Measurements from ENCODE around the gene LRP1-AS.
A peak's percentile ranks its signal among the peaks of the same experiment; 100 is the strongest.
"Not testable (repeated sequence)": the region's sequence is repeated elsewhere in the genome, so short reads cannot be mapped to it uniquely, and the experiment has no call there.

LRP1-AS gene

DNA sequence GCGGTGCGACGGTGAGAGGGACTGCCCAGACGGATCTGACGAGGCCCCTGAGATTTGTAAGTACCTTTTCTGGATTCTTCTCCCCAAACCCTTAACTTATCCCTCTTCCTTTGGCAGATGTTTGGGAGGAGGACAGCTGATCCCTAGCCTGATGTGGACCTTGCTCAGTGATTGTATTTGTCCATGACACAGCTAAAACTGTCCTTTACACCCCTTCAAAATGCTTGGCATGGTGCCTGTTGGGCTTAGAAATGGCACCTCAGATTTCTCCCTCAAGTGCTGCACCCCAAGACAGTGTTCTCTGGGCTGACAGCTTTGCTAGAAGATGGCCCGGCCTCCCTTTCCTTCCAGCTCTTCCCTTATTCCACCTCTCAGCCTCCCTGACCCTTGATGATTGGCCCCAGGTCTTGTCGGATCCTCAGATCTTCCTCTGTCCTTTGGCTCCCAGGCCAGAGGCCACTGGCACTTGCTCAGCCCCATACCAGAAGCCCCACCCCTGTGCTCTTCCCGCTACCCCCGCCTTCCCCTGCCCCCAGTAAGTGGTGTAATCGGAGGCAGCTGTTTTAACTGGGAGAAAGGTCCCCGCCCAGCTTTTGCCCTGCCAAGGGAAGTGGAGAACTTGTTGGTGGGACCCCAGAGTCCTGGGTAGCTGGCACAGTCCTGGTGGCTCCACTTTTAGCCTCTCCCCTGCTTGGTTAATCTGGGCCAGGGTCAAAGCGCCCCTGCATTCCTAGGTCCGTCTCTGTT lies 8.7 kb downstream of the LRP1-AS start:
- no peak for DNase-seq

- DNase-seq, result no peak
These were observed 11.7 kb downstream of the LRP1-AS start for GRCh38 chr12:57135527-57136326.

DNA sequence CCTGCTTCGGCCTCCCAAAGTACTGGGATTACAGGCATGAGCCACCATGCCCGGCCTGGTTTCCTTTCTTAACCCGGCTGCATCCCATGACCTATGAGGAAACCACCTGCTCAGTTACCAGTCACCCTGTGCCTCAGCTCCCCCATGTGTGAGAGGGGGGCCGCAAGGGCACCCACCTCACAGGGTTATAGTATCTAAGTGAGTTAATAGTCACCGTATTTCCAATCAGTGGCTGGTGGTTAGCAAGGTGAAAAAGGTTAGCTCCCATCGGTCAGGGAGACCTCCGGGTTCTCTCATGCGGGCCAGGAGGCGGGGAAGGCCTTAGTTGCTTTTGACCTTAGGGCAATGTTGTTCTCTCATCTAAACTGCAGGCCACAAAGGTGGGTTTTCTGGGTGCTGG lies 12.5 kb downstream of the LRP1-AS start:
- DNase-seq, result no peak

- DNase-seq, result no peak
These were observed 13.5 kb downstream of the LRP1-AS start for GRCh38 chr12:57133916-57134315.

DNA sequence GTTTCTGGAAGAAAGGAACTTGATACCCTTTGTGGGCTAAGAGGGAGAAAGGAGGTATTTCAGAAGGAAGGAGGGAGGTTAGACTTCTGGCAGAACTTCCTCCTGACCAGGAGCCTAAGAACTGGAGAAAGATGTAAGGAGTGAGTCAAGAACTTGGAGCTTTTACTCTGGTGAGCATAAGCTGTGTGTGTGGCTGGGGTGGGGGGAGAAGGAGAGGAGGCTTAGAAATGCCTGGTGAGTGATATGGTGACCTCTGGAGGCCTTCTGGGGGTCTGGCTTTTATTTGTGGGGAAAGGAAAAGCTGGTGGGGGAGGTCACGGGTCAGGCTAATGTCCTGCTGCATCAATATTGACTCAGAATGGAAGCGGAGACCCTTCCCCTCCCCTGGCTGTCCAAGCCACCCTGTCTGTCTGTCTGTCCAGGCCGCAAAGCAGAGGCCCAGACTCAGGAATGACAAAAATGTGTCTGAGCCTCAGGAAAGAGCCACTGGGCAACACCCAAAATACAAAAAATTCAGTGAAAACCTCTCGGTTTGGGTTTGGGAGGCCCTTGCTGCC lies 14.3 kb downstream of the LRP1-AS start:
- DNase-seq, result no peak

DNA sequence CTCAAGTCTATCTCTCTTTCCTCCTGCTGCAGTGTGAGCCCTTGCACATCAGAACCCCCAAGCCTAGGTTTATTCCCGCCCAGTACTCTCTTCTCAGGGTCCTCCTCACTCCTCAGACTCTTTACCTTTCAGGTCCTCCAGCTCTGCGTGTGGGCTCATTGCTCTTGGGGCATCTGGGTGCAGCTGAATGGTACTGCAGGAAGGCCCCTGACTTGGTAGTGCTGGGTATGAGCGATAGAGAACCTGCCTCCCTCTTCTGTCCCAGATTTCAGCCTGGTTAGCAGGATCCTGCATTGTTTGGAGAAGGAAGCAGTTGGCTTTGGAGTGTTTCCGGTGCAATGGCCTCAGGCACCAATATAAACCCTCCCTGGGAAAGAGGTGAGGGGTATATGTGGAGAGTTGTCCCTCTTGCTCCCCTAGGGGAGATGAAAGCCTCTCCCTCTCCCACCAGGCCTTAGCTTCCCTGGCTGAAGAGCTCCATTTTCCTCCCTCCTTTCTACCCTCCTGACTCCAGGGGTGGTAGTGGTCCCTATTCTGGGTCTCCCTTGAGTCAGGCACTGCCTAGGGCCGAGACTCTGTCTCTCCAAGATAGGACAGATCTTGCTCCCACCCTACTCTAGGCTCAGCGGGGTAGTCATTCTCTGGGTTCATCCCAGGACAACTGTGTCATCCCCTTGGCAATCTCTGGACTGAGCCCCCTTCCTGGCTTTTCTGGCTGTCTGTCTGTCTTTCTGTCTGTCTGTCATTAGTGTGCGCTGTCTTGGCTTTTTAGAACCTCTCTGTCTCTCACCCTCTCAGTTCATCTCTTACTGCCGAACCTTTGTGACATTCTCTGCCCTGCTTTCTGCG lies 15.3 kb downstream of the LRP1-AS start:
- peak; percentile 55 for DNase-seq

DNA sequence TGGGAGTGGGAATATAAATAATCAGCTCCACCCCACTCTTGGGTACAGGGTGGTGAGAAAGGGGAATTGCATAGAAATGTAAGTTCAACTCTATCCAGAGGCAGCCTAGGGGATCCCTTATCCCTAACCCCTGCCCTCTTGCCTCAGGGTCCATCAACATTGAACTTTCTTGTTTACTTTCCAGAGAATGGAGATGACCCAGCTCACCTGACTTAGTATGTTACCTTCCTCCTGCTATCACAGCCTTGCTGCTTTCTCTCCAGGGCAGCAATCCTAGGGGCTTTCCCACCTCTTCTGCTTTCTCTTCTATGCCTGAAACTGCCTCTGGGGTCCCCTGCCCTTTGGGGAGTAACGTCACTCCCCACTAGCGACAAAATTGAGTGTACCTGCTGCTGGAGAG lies 16.5 kb downstream of the LRP1-AS start:
- no peak for DNase-seq

GRCh38 chr12:57129889-57130288 lies 17.5 kb downstream of the LRP1-AS start:
- DNase-seq, result no peak

DNA sequence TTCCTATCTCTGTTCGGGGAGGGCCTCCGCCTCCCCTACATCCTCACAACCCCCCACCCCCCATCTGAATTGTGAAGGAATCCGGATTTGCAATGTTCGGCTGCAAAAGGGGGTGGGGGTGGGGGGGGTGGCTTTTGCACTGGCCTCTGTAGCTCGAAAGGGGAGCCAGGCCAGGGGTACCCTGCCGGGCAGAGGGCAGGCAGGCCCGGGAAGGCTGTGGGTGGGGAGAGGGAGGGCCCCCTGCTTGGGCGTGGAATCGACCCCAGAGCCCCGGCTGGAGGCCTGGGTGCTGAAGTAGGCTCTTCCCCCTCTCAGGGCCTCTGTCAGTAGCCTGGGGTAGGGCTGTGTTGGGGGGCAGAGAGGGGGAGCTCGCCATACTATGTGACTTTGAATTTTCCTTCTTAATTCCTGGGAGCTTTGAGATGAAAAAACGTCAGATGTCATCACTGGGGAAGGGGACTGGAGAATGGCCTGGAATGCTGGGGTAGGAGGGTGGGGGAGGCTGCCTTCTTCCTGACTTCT lies 18.0 kb downstream of the LRP1-AS start:
- no peak for DNase-seq

- peak; percentile 41 for DNase-seq
These were observed 18.7 kb downstream of the LRP1-AS start for GRCh38 chr12:57128519-57129247.

- DNase-seq, result peak; percentile 90
These were observed 19.5 kb downstream of the LRP1-AS start, which contains the start of gene LRP1 for GRCh38 chr12:57127726-57128518. TSS of gene LRP1 (plus strand) at chr12:57128483. CDS start at chr12:57128965, 482 bp downstream.

DNA sequence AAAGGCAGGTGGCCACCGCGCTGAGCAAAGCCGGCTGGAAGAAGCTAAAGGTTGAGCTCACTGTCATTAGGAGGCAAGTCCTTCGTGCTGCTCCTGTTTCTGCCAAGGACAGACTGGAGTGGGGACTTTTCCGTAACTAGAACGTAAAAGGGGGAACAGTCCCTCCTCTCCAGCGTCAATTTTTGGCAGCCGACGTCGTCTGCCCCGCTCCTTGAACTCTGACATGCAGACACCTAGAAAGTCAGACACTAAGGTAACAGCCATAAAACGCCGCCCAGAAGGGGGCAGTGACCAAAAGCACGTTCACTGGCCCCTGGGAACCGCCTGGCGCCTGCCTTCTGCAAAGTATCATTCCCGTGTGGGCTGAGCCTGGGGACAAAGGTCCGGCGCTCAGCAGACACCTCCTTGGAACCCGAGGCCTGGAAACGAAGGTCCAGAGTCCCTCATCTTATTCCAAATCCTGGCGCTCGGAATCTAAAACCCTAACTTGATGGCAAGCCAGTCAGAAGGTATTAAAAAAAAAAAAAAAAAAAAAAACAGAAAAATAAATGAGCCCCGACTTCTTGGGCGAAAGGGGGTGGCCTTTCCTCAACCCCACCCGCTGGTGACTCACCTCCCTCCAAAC lies 20.2 kb downstream of the LRP1-AS start:
- DNase-seq, result peak; percentile 93

GRCh38 chr12:57126561-57126960 lies 20.9 kb downstream of the LRP1-AS start:
- peak; percentile 42 for DNase-seq

DNA sequence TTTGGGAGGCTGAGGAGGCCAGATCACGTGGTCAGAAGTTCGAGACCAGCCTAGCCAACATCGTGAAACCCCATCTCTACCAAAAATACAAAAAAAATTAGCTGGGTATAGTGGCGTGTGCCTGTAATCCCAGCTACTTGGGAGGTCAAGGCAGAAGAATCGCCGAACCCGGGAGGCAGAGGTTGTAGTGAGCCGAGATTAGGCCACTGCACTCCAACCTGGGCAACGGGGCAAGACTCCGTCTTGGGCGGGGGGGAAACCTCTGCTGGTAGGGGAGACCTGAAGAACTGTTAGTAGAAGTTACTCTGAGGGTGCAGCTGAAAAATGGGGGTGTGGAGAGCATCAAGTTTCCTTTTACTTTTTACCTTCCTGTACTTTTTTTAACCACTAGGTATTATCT lies 21.4 kb downstream of the LRP1-AS start:
- no peak for DNase-seq

DNA sequence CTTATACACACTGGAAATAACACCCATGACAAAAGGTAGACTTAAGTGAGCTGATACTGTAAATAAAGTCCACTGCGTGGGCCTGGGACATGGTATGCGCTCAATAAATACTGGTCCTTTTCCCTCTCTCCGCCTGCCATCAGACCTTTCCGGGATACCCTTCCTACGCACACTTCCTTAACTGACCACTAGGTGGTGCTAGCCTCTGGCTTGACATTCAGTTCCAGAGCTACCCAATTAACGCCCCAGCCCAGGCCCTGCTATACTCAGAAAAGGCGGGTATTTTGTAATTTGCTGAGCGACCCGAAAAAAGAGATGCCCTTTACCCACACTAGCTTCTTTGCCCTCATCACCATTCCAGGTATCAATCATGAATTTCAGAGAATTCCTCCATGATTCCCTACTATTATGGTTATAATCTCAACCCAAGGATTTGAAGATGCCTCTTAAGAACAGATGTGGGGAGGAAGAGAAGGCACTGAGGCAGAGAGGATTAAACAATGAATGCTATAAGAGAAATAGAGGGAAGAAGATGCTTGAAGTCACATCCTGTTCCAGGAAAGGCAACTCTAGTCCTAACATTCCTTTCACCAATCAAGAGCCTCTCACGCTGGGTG lies 23.1 kb downstream of the LRP1-AS start:
- DNase-seq, result peak; percentile 88

GRCh38 chr12:57123813-57124212 lies 23.6 kb downstream of the LRP1-AS start:
- no peak for DNase-seq

GRCh38 chr12:57120718-57121117 lies 26.7 kb downstream of the LRP1-AS start:
- not testable (repeated sequence) for DNase-seq

DNA sequence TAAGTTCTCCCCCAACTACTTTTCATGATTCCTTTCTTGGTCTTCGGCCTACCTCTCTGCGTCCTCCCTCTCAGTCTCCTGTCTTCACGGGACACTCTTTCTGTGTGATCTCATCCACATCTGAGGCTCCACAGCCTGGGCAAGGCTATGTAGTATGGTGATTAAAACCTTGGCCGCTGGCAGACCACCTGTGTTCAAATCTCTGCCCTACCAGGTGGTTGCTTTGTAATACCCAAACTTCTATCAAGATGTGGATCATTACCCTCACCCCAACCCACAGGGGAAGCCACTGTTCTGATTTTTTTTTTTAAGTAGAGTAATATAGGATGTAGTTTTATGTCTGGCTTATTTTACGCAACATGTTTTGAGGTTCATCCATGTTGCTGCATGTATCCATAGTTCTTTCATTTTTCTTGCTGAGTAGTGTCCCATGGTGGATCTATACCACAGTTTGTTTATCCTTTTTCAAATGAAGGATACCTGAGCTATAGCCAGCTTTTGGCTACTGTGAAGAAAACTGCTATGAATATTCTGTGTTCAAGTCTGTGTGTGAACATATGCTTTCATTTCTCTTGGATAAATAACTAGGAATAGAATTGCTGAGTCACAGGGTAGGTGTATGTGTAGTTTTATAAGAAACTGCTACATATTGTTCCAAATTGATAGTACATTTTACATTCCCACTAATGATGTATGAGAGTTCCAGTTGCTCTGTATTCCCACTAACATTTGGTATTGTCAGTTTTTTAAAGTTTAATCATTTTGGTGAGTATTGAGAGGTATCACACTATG lies 27.9 kb downstream of the LRP1-AS start:
- DNase-seq, result no peak

DNA sequence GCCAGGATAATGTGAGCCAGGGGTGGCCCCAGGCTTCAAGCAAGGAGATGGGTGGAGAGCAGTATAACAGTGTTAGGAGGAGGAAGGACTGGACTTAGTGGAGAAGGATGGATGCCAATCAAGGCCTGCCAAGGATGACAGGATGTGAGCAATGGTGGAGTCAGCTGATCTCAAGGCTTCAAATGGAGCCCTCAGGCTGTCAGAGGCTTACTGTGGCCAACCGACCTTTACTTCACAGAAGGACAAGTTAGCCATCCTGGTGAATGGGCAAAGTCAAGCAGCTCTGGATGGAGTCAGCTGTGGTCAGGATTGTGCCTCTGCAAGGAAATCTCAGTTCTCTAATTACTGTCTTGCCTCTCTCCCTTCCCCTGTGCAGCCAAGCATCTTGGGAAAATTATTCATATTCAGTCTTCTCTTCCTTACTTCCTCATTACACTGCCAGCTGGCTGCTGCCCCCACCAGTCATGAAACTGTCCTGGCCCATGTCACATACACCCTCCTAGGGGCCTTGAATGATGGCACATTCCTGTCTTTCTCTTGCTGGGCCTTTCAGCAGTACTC lies 28.6 kb downstream of the LRP1-AS start:
- DNase-seq, result peak; percentile 19

Measured in DMS53 (cell line).